GM21515 (cell line): ENCODE results near the gene BRINP1.

ENCODE experiments used
- ATAC-seq: cut with Tn5 transposase; IDR thresholded peaks from one replicate; pipeline ENCODE4 v1.9.1; 2021; ENCODE audit not compliant: unreplicated experiment

Gene BRINP1

GRCh38 chr9:119368681-119369581 lies at the start of gene BRINP1:
Gene BRINP1, minus strand, starts transcription at chr9:119369435. Its CDS starts 56,080 bp downstream, at chr9:119313355.
- ATAC-seq = no peak

- no peak for ATAC-seq
These were observed 49.5 kb upstream of the BRINP1 start for GRCh38 chr9:119418721-119419120.

- ATAC-seq = no peak
These were observed 47.6 kb upstream of the BRINP1 start for GRCh38 chr9:119416793-119417192.

- ATAC-seq = no peak
These were observed 43.2 kb upstream of the BRINP1 start for GRCh38 chr9:119412399-119412798.

- ATAC-seq = no peak
These were observed 40.3 kb upstream of the BRINP1 start for GRCh38 chr9:119409552-119409951.

- no peak for ATAC-seq
These were observed 31.4 kb upstream of the BRINP1 start for GRCh38 chr9:119400606-119401005.

- no peak for ATAC-seq
These were observed 29.1 kb upstream of the BRINP1 start for GRCh38 chr9:119398350-119398749.

- ATAC-seq = no peak
These were observed 22.6 kb upstream of the BRINP1 start for GRCh38 chr9:119391878-119392277.

GRCh38 chr9:119375892-119376291 lies 6.7 kb upstream of the BRINP1 start:
- no peak for ATAC-seq

- no peak for ATAC-seq
These were observed 3.7 kb upstream of the BRINP1 start for GRCh38 chr9:119372951-119373350.

- no peak for ATAC-seq
These were observed 1.6 kb upstream of the BRINP1 start for GRCh38 chr9:119370816-119371215.

- ATAC-seq = no peak
These were observed 588 bp upstream of the BRINP1 start for GRCh38 chr9:119369680-119370366.

- no peak for ATAC-seq
These were observed 1.1 kb downstream of the BRINP1 start for GRCh38 chr9:119368179-119368578.

- ATAC-seq = no peak
These were observed 1.6 kb downstream of the BRINP1 start for GRCh38 chr9:119367683-119368075.

- ATAC-seq = no peak
These were observed 2.1 kb downstream of the BRINP1 start for GRCh38 chr9:119366909-119367682.

- no peak for ATAC-seq
These were observed 3.8 kb downstream of the BRINP1 start for GRCh38 chr9:119365291-119366027.

GRCh38 chr9:119360237-119360636 lies 9.0 kb downstream of the BRINP1 start:
- ATAC-seq = no peak

GRCh38 chr9:119357336-119358096 lies 11.7 kb downstream of the BRINP1 start:
- ATAC-seq = no peak

- no peak for ATAC-seq
These were observed 19.8 kb downstream of the BRINP1 start for GRCh38 chr9:119349351-119349825.
